ENCODE measurements around the gene NDUFV2.

- TF ChIP-seq EZH2 (IDR thresholded peaks at IDR 0.05; ENCODE audit: low read length, unreplicated experiment) (no peak), CTCF (conservative IDR thresholded peaks at IDR 0.05; ENCODE audit: low read depth, low read length) (no peak), EZH2phosphoT487 (IDR thresholded peaks at IDR 0.05; ENCODE audit: borderline replicate concordance, low read length) (no peak)
Observed at GRCh38 chr18:9175115-9175514, 72.6 kb downstream of the NDUFV2 start.
